GM12878 (cell line): Measurements from ENCODE around the gene ZCCHC8. TPM values are rescaled to one million over a fixed set of nuclear protein-coding genes. Genes with fewer than 3 reads are reported as not detected.

Experiments
- CBFB ChIP-seq: IDR thresholded peaks from 2 replicates; pipeline ENCODE4 v1.6.1; 2016; ENCODE audit warnings: antibody characterized with exemption, low read depth
- IRF4 ChIP-seq: IDR thresholded peaks from 2 replicates; pipeline ENCODE4 v1.6.1; 2011; ENCODE audit warnings: low read depth, low read length
- LARP7 ChIP-seq: fragments of 450-650 bp; IDR thresholded peaks from 2 replicates; pipeline ENCODE4 v1.6.1; 2017; ENCODE audit warnings: mild to moderate bottlenecking
- MEF2B ChIP-seq: fragments of 450-650 bp; IDR thresholded peaks from 2 replicates; pipeline ENCODE4 v1.6.1; 2018; ENCODE audit warnings: mild to moderate bottlenecking, moderate library complexity; ENCODE audit not compliant: partially characterized antibody, poor library complexity, severe bottlenecking
- NFYB ChIP-seq: IDR thresholded peaks from 2 replicates; pipeline ENCODE4 v1.6.1; 2011; ENCODE audit warnings: low read depth, mild to moderate bottlenecking, low read length, improper control_type of control experiment, moderate library complexity; ENCODE audit not compliant: insufficient read depth
- POLR2A ChIP-seq: IDR thresholded peaks from 2 replicates; pipeline ENCODE4 v1.6.1; 2011; ENCODE audit warnings: low read depth, mild to moderate bottlenecking, low read length
- POLR2AphosphoS5 ChIP-seq: IDR thresholded peaks from 2 replicates; pipeline ENCODE4 v1.6.1; 2011; ENCODE audit warnings: mild to moderate bottlenecking, low read length, inconsistent platforms
- RAD51 ChIP-seq: fragments of 450-650 bp; IDR thresholded peaks from 2 replicates; pipeline ENCODE4 v1.6.1; 2016; ENCODE audit warnings: moderate library complexity, mild to moderate bottlenecking, inconsistent platforms
- RELA ChIP-seq: fragments of 450-650 bp; IDR thresholded peaks from 2 replicates; pipeline ENCODE4 v1.8.0; 2014; ENCODE audit warnings: borderline replicate concordance; ENCODE audit not compliant: partially characterized antibody
- SP1 ChIP-seq: IDR thresholded peaks from one replicate; pipeline ENCODE4 v1.6.1; 2011; ENCODE audit warnings: low read depth, low read length
- WRNIP1 ChIP-seq: IDR thresholded peaks from 2 replicates; pipeline ENCODE4 v1.6.1; 2011; ENCODE audit warnings: low read depth, low read length, improper control_type of control experiment, borderline replicate concordance
- ZNF274 ChIP-seq: IDR thresholded peaks from one replicate; pipeline ENCODE4 v1.8.0; 2011; ENCODE audit not compliant: insufficient read length, insufficient read depth
- polyA plus RNA-seq, 11 experiments: library from polyadenylated mRNA; depleted of rRNA in 4 of 11; unstranded in 6 of 11; stranded (reverse) in 5 of 11; fragments of >200 nt; fragmentation: Nextera tagmentation in 4 of 11; fragmentation: Illumina TruSeq in 1 of 11; extraction: Ambion mirVana in 4 of 11; extraction: Trizol in 1 of 11; gene quantifications; 1 replicate in 1 of 11; 2 replicates in 10 of 11; pipeline versions ENCODE4 v1.2.1 to v1.2.3, GENCODE V29; 2011 to 2016; ENCODE audit warnings: inconsistent platforms in 2 of 11, missing spikeins in 2 of 11, low read depth in 1 of 11
- total RNA-seq, 4 experiments: library from RNA; depleted of rRNA in 3 of 4; stranded (reverse); fragments of >200 nt in 3 of 4; fragmentation: Illumina TruSeq in 1 of 4; extraction: Trizol in 1 of 4; gene quantifications; 2 replicates each; pipeline versions ENCODE4 v1.2.1 to v1.2.3, GENCODE V29; 2013 to 2021
- TF ChIP-seq, protein P1 (sequence below): fragments of 450-650 bp; conservative IDR thresholded peaks from 2 replicates; pipeline ENCODE4 v1.6.1; 2017; ENCODE audit warnings: mild to moderate bottlenecking, moderate library complexity
- TF ChIP-seq, protein P2 (sequence below), 3 experiments: IDR thresholded peaks in 2 of 3; conservative IDR thresholded peaks in 1 of 3; 2 replicates each; pipeline ENCODE4 v1.5.1; 2011; ENCODE audit warnings: low read depth in 3 of 3, low read length in 3 of 3, mild to moderate bottlenecking in 3 of 3, control low read depth in 2 of 3, moderate library complexity in 2 of 3, inconsistent platforms in 1 of 3, mixed read lengths in 1 of 3; ENCODE audit not compliant: control insufficient read depth in 2 of 3, insufficient read depth in 1 of 3; ENCODE audit errors: extremely low read depth in 1 of 3
- TF ChIP-seq, protein P3 (sequence below): fragments of 450-650 bp; IDR thresholded peaks from 2 replicates; pipeline ENCODE4 v1.6.1; 2016; ENCODE audit warnings: mild to moderate bottlenecking, moderate library complexity, borderline replicate concordance

ZCCHC8 gene
- total and polyA plus RNA-seq, 10 of the 15 experiments (the other 5 are each of a cell fraction or from before 2014, with no cell fraction given) = 8.8 to 34.8 (median 21.7) TPM

DNA sequence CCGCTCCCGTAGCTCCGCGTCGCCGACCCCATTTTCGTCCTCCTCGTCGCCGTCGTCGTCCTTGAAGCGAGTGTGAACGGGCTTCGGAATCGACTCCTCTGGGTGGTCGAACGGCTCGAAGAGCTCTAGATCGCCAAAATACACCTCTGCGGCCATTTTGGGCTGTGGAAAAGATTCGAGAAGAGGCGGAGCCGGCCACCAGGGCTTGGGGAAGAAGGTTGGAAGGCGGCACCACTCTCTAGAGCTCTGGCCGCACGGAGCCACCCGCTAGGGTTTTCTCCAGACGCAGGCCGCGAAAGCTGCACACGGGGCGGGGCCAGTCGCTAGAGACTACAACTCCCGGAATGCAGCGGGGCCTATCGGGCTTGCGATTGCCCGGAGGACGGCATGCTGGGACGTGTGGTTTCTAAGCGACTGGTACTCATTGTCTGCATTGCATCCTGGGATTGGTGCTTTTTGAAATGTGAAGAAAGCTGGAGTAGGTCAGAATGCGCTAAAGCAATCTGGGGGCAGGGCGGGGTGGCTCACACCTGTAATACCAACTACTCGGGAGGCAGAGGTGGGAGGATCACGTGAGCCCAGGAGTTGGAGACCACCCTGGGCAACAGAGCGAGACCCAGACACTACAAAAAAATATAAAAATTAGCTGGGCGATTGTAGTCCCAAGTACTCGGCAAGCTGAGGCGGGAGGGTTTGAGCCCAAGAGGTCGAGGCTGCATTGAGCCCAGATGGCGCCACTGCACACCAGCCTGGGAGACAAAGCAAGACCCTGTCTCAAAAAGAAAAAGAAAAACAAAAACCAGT, at the start of gene ZCCHC8 (continued):
- TF ChIP-seq, protein P1, sequence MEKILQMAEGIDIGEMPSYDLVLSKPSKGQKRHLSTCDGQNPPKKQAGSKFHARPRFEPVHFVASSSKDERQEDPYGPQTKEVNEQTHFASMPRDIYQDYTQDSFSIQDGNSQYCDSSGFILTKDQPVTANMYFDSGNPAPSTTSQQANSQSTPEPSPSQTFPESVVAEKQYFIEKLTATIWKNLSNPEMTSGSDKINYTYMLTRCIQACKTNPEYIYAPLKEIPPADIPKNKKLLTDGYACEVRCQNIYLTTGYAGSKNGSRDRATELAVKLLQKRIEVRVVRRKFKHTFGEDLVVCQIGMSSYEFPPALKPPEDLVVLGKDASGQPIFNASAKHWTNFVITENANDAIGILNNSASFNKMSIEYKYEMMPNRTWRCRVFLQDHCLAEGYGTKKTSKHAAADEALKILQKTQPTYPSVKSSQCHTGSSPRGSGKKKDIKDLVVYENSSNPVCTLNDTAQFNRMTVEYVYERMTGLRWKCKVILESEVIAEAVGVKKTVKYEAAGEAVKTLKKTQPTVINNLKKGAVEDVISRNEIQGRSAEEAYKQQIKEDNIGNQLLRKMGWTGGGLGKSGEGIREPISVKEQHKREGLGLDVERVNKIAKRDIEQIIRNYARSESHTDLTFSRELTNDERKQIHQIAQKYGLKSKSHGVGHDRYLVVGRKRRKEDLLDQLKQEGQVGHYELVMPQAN = peak; percentile 47
- TF ChIP-seq IRF4 (peak; percentile 38; the same call in 1 of the 2 replicates), SP1 (peak; percentile 47), POLR2AphosphoS5 (peak; percentile 84), CBFB (peak; percentile 89), LARP7 (no peak; the same call in 1 of the 2 replicates), POLR2A (peak; percentile 94), NFYB (0 out of 2 replicates have a peak, but pooled peaks have one; percentile 63), RELA (peak; percentile 60), WRNIP1 (no peak), MEF2B (no peak), ZNF274 (no peak), RAD51 (peak; percentile 87; the same call in 1 of the 2 replicates)
- TF ChIP-seq, protein P2, sequence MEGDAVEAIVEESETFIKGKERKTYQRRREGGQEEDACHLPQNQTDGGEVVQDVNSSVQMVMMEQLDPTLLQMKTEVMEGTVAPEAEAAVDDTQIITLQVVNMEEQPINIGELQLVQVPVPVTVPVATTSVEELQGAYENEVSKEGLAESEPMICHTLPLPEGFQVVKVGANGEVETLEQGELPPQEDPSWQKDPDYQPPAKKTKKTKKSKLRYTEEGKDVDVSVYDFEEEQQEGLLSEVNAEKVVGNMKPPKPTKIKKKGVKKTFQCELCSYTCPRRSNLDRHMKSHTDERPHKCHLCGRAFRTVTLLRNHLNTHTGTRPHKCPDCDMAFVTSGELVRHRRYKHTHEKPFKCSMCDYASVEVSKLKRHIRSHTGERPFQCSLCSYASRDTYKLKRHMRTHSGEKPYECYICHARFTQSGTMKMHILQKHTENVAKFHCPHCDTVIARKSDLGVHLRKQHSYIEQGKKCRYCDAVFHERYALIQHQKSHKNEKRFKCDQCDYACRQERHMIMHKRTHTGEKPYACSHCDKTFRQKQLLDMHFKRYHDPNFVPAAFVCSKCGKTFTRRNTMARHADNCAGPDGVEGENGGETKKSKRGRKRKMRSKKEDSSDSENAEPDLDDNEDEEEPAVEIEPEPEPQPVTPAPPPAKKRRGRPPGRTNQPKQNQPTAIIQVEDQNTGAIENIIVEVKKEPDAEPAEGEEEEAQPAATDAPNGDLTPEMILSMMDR (IDR thresholded peaks at IDR 0.05 in 2 of 3, conservative IDR thresholded peaks at IDR 0.05 in 1 of 3; ENCODE audit: control insufficient read depth in 2 of 3, extremely low read depth in 1 of 3, insufficient read depth in 1 of 3, low read depth in 3 of 3, low read length in 3 of 3) = peak in 2 of 3 experiments; percentile 12 to 15; a peak in 1 of 6 replicates
- TF ChIP-seq, protein P3, sequence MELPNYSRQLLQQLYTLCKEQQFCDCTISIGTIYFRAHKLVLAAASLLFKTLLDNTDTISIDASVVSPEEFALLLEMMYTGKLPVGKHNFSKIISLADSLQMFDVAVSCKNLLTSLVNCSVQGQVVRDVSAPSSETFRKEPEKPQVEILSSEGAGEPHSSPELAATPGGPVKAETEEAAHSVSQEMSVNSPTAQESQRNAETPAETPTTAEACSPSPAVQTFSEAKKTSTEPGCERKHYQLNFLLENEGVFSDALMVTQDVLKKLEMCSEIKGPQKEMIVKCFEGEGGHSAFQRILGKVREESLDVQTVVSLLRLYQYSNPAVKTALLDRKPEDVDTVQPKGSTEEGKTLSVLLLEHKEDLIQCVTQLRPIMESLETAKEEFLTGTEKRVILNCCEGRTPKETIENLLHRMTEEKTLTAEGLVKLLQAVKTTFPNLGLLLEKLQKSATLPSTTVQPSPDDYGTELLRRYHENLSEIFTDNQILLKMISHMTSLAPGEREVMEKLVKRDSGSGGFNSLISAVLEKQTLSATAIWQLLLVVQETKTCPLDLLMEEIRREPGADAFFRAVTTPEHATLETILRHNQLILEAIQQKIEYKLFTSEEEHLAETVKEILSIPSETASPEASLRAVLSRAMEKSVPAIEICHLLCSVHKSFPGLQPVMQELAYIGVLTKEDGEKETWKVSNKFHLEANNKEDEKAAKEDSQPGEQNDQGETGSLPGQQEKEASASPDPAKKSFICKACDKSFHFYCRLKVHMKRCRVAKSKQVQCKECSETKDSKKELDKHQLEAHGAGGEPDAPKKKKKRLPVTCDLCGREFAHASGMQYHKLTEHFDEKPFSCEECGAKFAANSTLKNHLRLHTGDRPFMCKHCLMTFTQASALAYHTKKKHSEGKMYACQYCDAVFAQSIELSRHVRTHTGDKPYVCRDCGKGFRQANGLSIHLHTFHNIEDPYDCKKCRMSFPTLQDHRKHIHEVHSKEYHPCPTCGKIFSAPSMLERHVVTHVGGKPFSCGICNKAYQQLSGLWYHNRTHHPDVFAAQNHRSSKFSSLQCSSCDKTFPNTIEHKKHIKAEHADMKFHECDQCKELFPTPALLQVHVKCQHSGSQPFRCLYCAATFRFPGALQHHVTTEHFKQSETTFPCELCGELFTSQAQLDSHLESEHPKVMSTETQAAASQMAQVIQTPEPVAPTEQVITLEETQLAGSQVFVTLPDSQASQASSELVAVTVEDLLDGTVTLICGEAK = peak; percentile 62; the same call in 1 of the 2 replicates
- TF ChIP-seq, all 136 proteins: peak for 54
